Type B pancreatic cell (in vitro differentiated cells): ENCODE measurements around the gene ESR1. TPM values are rescaled to one million over a fixed set of nuclear protein-coding genes. Genes with fewer than 3 reads are reported as not detected.

ENCODE experiments used
- DNase-seq: peaks from one replicate; pipeline ENCODE4 v3.0.0; 2021; ENCODE audit warnings: mixed read lengths; ENCODE audit not compliant: unreplicated experiment; ENCODE audit errors: extremely low spot score
- H3K27ac Mint-ChIP-seq: 2 replicates; pipeline ENCODE4 v1.8.0; 2021; ENCODE audit warnings: mild to moderate bottlenecking, mixed read lengths
- H3K27me3 Mint-ChIP-seq: 2 replicates; pipeline ENCODE4 v1.8.0; 2021; ENCODE audit warnings: mixed read lengths
- H3K36me3 Mint-ChIP-seq: 2 replicates; pipeline ENCODE4 v1.8.0; 2021; ENCODE audit warnings: mixed read lengths
- H3K4me1 Mint-ChIP-seq: one replicate; pipeline ENCODE4 v1.8.0; 2021; ENCODE audit warnings: mixed read lengths; ENCODE audit not compliant: unreplicated experiment
- H3K4me3 Mint-ChIP-seq: 2 replicates; pipeline ENCODE4 v1.8.0; 2021; ENCODE audit warnings: mild to moderate bottlenecking, mixed read lengths
- H3K9me3 Mint-ChIP-seq: 2 replicates; pipeline ENCODE4 v1.8.0; 2021; ENCODE audit warnings: mixed read lengths
- total RNA-seq: library from RNA; stranded (reverse); gene quantifications from 2 replicates; pipeline ENCODE4 v1.2.1, GENCODE V29; 2021; ENCODE audit warnings: low replicate concordance
- TF ChIP-seq, protein P1 (sequence below): fragments of 200-600 bp; sonication (generic); conservative IDR thresholded peaks from 2 replicates; pipeline ENCODE4 v1.5.0; 2021; ENCODE audit warnings: antibody characterized with exemption, mild to moderate bottlenecking

Gene ESR1
- total RNA-seq, 1 donor from 2014 or later = 0.24 TPM

DNA sequence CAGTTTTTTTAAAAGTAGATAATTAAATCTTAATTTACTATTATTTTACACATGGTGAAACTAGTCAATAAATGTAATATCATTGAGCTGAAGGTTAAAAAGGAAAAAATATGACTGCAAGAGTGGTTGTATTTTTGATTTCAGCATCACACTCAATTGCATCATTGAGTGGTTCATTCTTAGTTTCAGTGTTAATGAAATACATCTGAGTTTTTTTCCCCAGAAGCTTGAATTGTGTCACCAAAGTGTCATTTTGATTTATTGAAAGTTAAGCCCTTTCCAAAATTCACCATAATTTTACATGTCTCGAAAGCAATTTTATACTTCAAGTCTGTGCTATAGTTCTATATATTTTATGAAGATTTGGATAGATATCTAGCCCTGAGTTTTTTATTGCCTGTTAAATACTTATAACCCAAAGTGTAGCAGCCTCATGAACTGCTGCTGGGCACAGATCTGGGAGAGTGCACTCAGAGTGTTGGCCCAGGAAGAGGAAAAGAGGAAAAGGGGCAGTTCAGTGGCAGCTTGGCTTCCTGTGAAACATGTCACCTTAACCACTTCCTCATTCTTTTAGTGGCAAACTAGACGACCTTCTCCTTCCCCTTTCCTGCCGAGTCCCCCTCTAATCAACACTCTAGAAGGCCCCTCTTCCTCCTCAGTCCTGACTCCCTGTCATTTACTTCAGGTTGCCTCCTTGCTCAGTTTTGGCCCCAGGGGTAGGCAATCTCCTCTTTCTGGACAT lies 140.7 kb downstream of the ESR1 start:
- H3K9me3 Mint-ChIP-seq = no peaks in the 10 kb centered on the region
- TF ChIP-seq, protein P1, sequence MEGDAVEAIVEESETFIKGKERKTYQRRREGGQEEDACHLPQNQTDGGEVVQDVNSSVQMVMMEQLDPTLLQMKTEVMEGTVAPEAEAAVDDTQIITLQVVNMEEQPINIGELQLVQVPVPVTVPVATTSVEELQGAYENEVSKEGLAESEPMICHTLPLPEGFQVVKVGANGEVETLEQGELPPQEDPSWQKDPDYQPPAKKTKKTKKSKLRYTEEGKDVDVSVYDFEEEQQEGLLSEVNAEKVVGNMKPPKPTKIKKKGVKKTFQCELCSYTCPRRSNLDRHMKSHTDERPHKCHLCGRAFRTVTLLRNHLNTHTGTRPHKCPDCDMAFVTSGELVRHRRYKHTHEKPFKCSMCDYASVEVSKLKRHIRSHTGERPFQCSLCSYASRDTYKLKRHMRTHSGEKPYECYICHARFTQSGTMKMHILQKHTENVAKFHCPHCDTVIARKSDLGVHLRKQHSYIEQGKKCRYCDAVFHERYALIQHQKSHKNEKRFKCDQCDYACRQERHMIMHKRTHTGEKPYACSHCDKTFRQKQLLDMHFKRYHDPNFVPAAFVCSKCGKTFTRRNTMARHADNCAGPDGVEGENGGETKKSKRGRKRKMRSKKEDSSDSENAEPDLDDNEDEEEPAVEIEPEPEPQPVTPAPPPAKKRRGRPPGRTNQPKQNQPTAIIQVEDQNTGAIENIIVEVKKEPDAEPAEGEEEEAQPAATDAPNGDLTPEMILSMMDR = no peak
- H3K4me1 Mint-ChIP-seq = no peaks in the 10 kb centered on the region
- no peak for DNase-seq
- no peaks in the 10 kb centered on the region for H3K36me3 Mint-ChIP-seq
- H3K27me3 Mint-ChIP-seq = no peaks in the 10 kb centered on the region
- no peak overlapping the region for H3K4me3 Mint-ChIP-seq
- no peak overlapping the region for H3K27ac Mint-ChIP-seq

DNA sequence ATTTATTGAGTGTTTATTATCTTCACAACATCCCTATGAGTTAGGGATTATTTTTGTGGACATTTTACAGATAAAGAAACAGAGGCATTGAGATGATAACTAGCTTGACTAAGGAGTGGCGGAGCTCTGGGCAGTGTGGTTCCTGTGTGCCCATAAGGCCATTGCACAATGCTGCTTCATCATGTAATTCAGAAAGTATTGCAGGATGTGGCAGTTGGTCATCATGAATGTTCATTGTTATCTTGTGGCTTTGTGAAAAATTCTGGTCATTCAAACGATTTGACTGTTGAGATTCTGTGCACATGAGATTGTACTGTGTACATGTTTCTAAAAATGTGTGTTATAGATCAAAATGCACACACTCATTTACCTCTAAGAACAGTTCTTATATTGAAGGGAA lies 150.8 kb downstream of the ESR1 start:
- Mint-ChIP-seq H3K4me1 (no peaks in the 10 kb centered on the region), H3K36me3 (no peaks in the 10 kb centered on the region), H3K27ac (no peak overlapping the region), H3K27me3 (peaks cover 9% of the 10 kb centered on the region), H3K9me3 (no peaks in the 10 kb centered on the region), H3K4me3 (no peak overlapping the region)
- no peak for DNase-seq
- TF ChIP-seq, protein P1 = no peak

DNA sequence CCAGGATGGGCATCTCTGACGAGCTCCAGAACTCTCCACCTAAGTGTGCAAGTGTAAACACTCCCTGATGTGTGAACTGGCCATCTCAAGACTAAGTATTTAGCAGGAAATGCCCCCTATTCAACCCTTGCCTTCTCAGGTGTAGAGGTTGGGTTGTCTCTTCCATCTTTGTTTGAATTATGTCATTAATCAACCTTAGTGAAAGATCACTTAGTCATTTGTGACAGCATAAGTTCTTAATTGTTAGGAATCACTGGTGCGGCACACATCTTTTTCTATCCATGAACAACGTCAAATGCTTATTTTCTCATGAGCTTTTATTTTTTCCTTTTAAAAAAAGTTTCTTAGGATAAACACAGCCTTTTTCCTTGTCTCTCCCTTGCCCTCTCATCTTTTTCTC lies 151.6 kb downstream of the ESR1 start:
- no peaks in the 10 kb centered on the region for H3K4me1 Mint-ChIP-seq
- H3K4me3 Mint-ChIP-seq = no peak overlapping the region
- no peak overlapping the region for H3K27ac Mint-ChIP-seq

DNA sequence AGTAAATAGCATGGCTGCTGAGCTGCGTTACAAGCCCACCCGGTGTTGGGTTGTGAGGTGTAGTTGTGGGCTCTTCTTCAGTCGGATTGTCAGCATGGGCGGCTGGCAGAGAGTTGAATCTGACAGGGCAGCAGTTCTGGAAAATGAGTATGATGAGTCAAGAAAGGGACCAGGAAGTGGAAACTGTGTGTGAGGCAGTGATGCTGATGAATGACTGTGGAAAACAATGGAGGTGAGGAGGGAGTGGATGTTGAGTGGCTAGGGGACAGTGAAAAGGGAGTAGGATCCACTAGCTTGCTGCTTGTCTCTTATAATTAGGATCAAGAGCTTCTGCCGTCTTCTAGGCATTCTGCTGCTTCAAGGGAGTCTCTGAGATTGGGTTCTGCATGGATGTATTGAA lies 154.3 kb downstream of the ESR1 start:
- TF ChIP-seq, protein P1 = no peak
- H3K27me3 Mint-ChIP-seq = peaks cover 9% of the 10 kb centered on the region
- H3K4me1 Mint-ChIP-seq = no peaks in the 10 kb centered on the region
- DNase-seq = no peak
- H3K27ac Mint-ChIP-seq = no peak overlapping the region
- H3K9me3 Mint-ChIP-seq = no peaks in the 10 kb centered on the region
- H3K36me3 Mint-ChIP-seq = no peaks in the 10 kb centered on the region
- H3K4me3 Mint-ChIP-seq = no peak overlapping the region

More for the DNA sequence above, 151.6 kb downstream of the ESR1 start:
- TF ChIP-seq, protein P1 = no peak
- no peaks in the 10 kb centered on the region for H3K9me3 Mint-ChIP-seq
- no peaks in the 10 kb centered on the region for H3K36me3 Mint-ChIP-seq
- DNase-seq = no peak
- peaks cover 9% of the 10 kb centered on the region for H3K27me3 Mint-ChIP-seq

DNA sequence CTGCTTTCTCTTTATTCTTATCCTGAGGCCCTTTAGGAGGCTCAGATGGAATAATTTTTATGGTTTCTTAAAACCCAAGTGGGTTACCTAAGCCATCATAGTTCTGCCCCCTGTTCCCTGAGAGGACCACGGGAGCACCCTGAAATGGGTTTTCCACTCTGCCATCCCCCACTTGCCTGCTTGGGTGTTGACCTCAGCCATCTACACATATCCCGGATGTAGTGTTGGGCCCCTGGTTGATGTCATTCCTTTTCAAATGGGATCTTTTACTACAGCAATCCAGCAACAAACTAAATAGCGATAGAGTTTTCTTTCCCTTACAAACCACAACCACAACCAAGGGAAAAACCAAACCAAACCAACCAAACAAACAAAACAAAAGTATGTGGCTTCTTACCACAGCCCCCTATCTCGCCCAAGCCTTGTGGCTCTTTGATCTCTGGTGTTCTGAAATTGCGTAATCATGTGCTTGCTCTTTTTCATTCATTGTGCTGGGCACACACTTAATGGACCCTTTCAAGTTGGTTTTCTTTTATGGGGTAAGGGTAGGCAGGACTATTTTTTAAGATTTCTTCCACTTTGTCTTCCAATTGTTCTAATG lies 154.9 kb downstream of the ESR1 start:
- no peak overlapping the region for H3K27ac Mint-ChIP-seq
- no peak overlapping the region for H3K4me3 Mint-ChIP-seq
- DNase-seq = no peak
- no peaks in the 10 kb centered on the region for H3K9me3 Mint-ChIP-seq
- peaks cover 9% of the 10 kb centered on the region for H3K27me3 Mint-ChIP-seq
- TF ChIP-seq, protein P1 = no peak
- no peaks in the 10 kb centered on the region for H3K36me3 Mint-ChIP-seq
- H3K4me1 Mint-ChIP-seq = no peaks in the 10 kb centered on the region
